Esophagus muscularis mucosa (tissue), 4 donors: ENCODE results near the gene RPS2.

Experiments
- CTCF ChIP-seq, 3 experiments: fragments of 200-600 bp in 2 of 3; fragments of 450-650 bp in 1 of 3; sonication (generic) in 2 of 3; IDR thresholded peaks; one replicate each; pipeline ENCODE4 v1.5.1; 2017 to 2019; ENCODE audit warnings: antibody characterized with exemption in 3 of 3, mild to moderate bottlenecking in 2 of 3, moderate library complexity in 1 of 3
- EP300 ChIP-seq: sonication (generic); formaldehyde crosslinking; IDR thresholded peaks from one replicate; pipeline ENCODE4 v1.6.1; 2017; ENCODE audit warnings: antibody characterized with exemption
- POLR2A ChIP-seq: fragments of 450-650 bp; IDR thresholded peaks from one replicate; pipeline ENCODE4 v1.6.1; 2017; ENCODE audit warnings: antibody characterized with exemption, moderate library complexity, mild to moderate bottlenecking, low read depth
- POLR2AphosphoS5 ChIP-seq, 2 donors: sonication (generic); formaldehyde crosslinking; IDR thresholded peaks; one replicate each; pipeline ENCODE4 v1.6.1; 2017; ENCODE audit warnings: antibody characterized with exemption in 2 of 2

- TF ChIP-seq CTCF (IDR thresholded peaks at IDR 0.05) (no peak), POLR2A (no peak), POLR2AphosphoS5 (IDR thresholded peaks at IDR 0.05) (no peak), EP300 (no peak)
Measured at GRCh38 chr16:1975432-1976215, 11.0 kb upstream of the RPS2 start.
